H1 (cell line): ENCODE results near the gene NOX1. TPM values are rescaled to one million over a fixed set of nuclear protein-coding genes. Genes with fewer than 3 reads are reported as not detected.

Source experiments
- ASH2L ChIP-seq: fragments of 200-600, 300-600 bp; sonication (generic); IDR thresholded peaks from one replicate; pipeline ENCODE4 v1.7.1; 2017; ENCODE audit warnings: low read length
- BRCA1 ChIP-seq: IDR thresholded peaks from 2 replicates; pipeline ENCODE4 v1.6.1; 2012; ENCODE audit warnings: low read depth, low read length, improper control_type of control experiment
- CBX5 ChIP-seq: fragments of 300-800, 300-1000 bp; sonication (generic); IDR thresholded peaks from 2 replicates; pipeline ENCODE4 v1.7.1; 2016; ENCODE audit warnings: antibody characterized with exemption, low read length, low read depth
- CHD7 ChIP-seq: fragments of 300-600 bp; sonication (generic); IDR thresholded peaks from 2 replicates; pipeline ENCODE4 v1.7.1; 2012; ENCODE audit warnings: low read length, moderate library complexity, mild to moderate bottlenecking, inconsistent platforms; ENCODE audit not compliant: insufficient replicate concordance
- CTBP2 ChIP-seq: IDR thresholded peaks from 2 replicates; pipeline ENCODE4 v1.7.0; 2011; ENCODE audit warnings: borderline replicate concordance, mild to moderate bottlenecking, moderate library complexity, mixed read lengths, low read length; ENCODE audit not compliant: insufficient read depth, insufficient read length
- E2F6 ChIP-seq: IDR thresholded peaks from 2 replicates; pipeline ENCODE4 v1.6.1; 2012; ENCODE audit warnings: inconsistent platforms
- RBBP5 ChIP-seq: IDR thresholded peaks from 2 replicates; pipeline ENCODE4 v1.7.1; 2012; ENCODE audit warnings: low read depth, mild to moderate bottlenecking, inconsistent platforms, low read length, moderate library complexity, borderline replicate concordance
- SP2 ChIP-seq: IDR thresholded peaks from 2 replicates; pipeline ENCODE4 v1.6.1; 2012; ENCODE audit warnings: mild to moderate bottlenecking, low read length, inconsistent platforms
- TBP ChIP-seq: IDR thresholded peaks from 2 replicates; pipeline ENCODE4 v1.6.1; 2011; ENCODE audit warnings: low read depth, low read length, improper control_type of control experiment
- polyA plus RNA-seq, 7 experiments: library from polyadenylated mRNA; depleted of rRNA in 3 of 7; stranded (reverse) in 5 of 7; unstranded in 2 of 7; fragments of >200 nt in 5 of 7; fragments of 200-250 nt in 2 of 7; gene quantifications; 1 replicate in 5 of 7; 2 replicates in 1 of 7; 4 replicates in 1 of 7; pipeline versions ENCODE4 v1.2.1 to v1.2.3, GENCODE V29; 2011 to 2013; ENCODE audit warnings: missing spikeins in 2 of 7, mixed read lengths in 2 of 7
- total RNA-seq: library from RNA; stranded (reverse); fragmentation: NEBNext Ultra II Directional; extraction: Animal tissue kit (Norgen Biotek cat#: 25700); gene quantifications from 2 replicates; pipeline ENCODE4 v1.2.1, GENCODE V29; 2021

The NOX1 gene
- total and polyA plus RNA-seq, 2 of the 8 experiments (the other 6 are each of a cell fraction or from before 2014, with no cell fraction given): not detected

- no peak for TF ChIP-seq CHD7
- no peak for TF ChIP-seq SP2
- TF ChIP-seq CBX5: no peak
- no peak for TF ChIP-seq BRCA1
- TF ChIP-seq CTBP2: no peak
- TF ChIP-seq RBBP5: no peak
- no peak for TF ChIP-seq ASH2L
- TF ChIP-seq TBP: no peak
- no peak for TF ChIP-seq E2F6
Observed at GRCh38 chrX:100812216-100813158, 61.7 kb downstream of the NOX1 start (continued).
